ENCODE data around the gene GTPBP6. TPM values are rescaled to one million over a fixed set of nuclear protein-coding genes. Genes with fewer than 3 reads are reported as not detected.

Gene GTPBP6
- polyA plus RNA-seq, 1 of the 3 experiments (the other 2 are of a cell fraction): 47.3 TPM

- 93% methylated on average over 8 of the region's 8 CpGs for WGBS (ENCODE audit: low lambda C conversion rate)
Observed at GRCh38 chrX:313546-313945, 5.0 kb downstream of the GTPBP6 start.

More at GRCh38 chrX:313546-313945, 5.0 kb downstream of the GTPBP6 start:
- H3K9me2 ChIP-seq: no peaks in the 10 kb centered on the region
- no peak overlapping the region for H2AFZ ChIP-seq (ENCODE audit: low read depth)
- no peak for DNase-seq
- no peak overlapping the region for H3K4me3 ChIP-seq (ENCODE audit: low read depth in 2 of 2, low read length in 1 of 2)
- H4K20me1 ChIP-seq (ENCODE audit: insufficient read depth): 0 out of 2 replicates have a peak, but pooled peaks cover 8% of the 10 kb centered on the region
- H3K79me2 ChIP-seq (ENCODE audit: insufficient read depth): peaks cover 10% of the 10 kb centered on the region; the same call in 1 of the 2 replicates
- H3K4me2 ChIP-seq: no peak overlapping the region
- no peaks in the 10 kb centered on the region for H3K27me3 ChIP-seq (ENCODE audit: insufficient read depth)
- peaks cover 0 to 45% of the 10 kb centered on the region in 2 experiments for H3K36me3 ChIP-seq (replicated peaks in 1 of 2; ENCODE audit: control insufficient read depth in 1 of 2, insufficient read depth in 2 of 2, low read length in 1 of 2)
- ChIA-PET POLR2A (no interaction called here), CTCF (no interaction called here)
- no peaks in the 10 kb centered on the region for H3F3A ChIP-seq (replicated peaks; ENCODE audit: insufficient read depth)
- TF ChIP-seq, protein P1, sequence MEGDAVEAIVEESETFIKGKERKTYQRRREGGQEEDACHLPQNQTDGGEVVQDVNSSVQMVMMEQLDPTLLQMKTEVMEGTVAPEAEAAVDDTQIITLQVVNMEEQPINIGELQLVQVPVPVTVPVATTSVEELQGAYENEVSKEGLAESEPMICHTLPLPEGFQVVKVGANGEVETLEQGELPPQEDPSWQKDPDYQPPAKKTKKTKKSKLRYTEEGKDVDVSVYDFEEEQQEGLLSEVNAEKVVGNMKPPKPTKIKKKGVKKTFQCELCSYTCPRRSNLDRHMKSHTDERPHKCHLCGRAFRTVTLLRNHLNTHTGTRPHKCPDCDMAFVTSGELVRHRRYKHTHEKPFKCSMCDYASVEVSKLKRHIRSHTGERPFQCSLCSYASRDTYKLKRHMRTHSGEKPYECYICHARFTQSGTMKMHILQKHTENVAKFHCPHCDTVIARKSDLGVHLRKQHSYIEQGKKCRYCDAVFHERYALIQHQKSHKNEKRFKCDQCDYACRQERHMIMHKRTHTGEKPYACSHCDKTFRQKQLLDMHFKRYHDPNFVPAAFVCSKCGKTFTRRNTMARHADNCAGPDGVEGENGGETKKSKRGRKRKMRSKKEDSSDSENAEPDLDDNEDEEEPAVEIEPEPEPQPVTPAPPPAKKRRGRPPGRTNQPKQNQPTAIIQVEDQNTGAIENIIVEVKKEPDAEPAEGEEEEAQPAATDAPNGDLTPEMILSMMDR (IDR thresholded peaks at IDR 0.05): no peak
- TF ChIP-seq TCF12 (IDR thresholded peaks at IDR 0.05) (no peak), SMC3 (IDR thresholded peaks at IDR 0.05; ENCODE audit: low read depth, low read length) (no peak), YY1 (IDR thresholded peaks at IDR 0.05; ENCODE audit: low read depth) (no peak), ZBTB33 (IDR thresholded peaks at IDR 0.05; ENCODE audit: borderline replicate concordance, low read depth) (no peak), SIN3A (IDR thresholded peaks at IDR 0.05; ENCODE audit: borderline replicate concordance, low read depth, low read length) (no peak), RXRA (IDR thresholded peaks at IDR 0.05; ENCODE audit: borderline replicate concordance, low read depth) (no peak), IRF3 (IDR thresholded peaks at IDR 0.05; ENCODE audit: low read depth, low read length) (no peak)
- TF ChIP-seq, protein P2, sequence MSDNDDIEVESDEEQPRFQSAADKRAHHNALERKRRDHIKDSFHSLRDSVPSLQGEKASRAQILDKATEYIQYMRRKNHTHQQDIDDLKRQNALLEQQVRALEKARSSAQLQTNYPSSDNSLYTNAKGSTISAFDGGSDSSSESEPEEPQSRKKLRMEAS (IDR thresholded peaks at IDR 0.05; ENCODE audit: low read depth): no peak
- TF ChIP-seq, protein P3, sequence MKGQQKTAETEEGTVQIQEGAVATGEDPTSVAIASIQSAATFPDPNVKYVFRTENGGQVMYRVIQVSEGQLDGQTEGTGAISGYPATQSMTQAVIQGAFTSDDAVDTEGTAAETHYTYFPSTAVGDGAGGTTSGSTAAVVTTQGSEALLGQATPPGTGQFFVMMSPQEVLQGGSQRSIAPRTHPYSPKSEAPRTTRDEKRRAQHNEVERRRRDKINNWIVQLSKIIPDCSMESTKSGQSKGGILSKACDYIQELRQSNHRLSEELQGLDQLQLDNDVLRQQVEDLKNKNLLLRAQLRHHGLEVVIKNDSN (IDR thresholded peaks at IDR 0.05; ENCODE audit: borderline replicate concordance, low read depth): no peak
- TF ChIP-seq, protein P4, sequence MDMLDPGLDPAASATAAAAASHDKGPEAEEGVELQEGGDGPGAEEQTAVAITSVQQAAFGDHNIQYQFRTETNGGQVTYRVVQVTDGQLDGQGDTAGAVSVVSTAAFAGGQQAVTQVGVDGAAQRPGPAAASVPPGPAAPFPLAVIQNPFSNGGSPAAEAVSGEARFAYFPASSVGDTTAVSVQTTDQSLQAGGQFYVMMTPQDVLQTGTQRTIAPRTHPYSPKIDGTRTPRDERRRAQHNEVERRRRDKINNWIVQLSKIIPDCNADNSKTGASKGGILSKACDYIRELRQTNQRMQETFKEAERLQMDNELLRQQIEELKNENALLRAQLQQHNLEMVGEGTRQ (IDR thresholded peaks at IDR 0.05; ENCODE audit: borderline replicate concordance, low read depth, low read length): no peak
- H3K9me3 ChIP-seq: no peaks in the 10 kb centered on the region
- H3K9ac ChIP-seq: no peak overlapping the region
- no peak overlapping the region for H3K27ac ChIP-seq (ENCODE audit: low read depth in 2 of 2, low read length in 1 of 2)
- H3K4me1 ChIP-seq (ENCODE audit: control insufficient read depth in 1 of 2, insufficient read depth in 2 of 2, low read depth in 1 of 2, low read length in 1 of 2): peaks cover 5 to 6% of the 10 kb centered on the region in 2 experiments; a peak in 2 of 4 replicates
